Neuronal stem cell (in vitro differentiated cells): ENCODE measurements around the gene LPAR1.
"Not testable (repeated sequence)": the region's sequence is repeated elsewhere in the genome, so short reads cannot be mapped to it uniquely, and the experiment has no call there.

Experiments
- DNase-seq: peaks from one replicate; pipeline ENCODE4 v3.0.0-alpha.2; 2013; ENCODE audit warnings: low spot score
- H2AFZ ChIP-seq: one replicate; pipeline ENCODE4 v1.6.1; 2013; ENCODE audit warnings: mild to moderate bottlenecking, low read length, inconsistent platforms
- H2AK5ac ChIP-seq: 2 replicates; pipeline ENCODE4 v1.6.1; 2013; ENCODE audit warnings: low read depth, mild to moderate bottlenecking, inconsistent platforms, low read length, moderate library complexity, mixed read lengths
- H2BK120ac ChIP-seq: 2 replicates; pipeline ENCODE4 v1.6.1; 2013; ENCODE audit warnings: low read depth, mild to moderate bottlenecking, inconsistent platforms, low read length, moderate library complexity, mixed read lengths
- H2BK12ac ChIP-seq: one replicate; pipeline ENCODE4 v1.6.1; 2013; ENCODE audit warnings: low read length, inconsistent platforms
- H2BK15ac ChIP-seq: 2 replicates; pipeline ENCODE4 v1.6.1; 2013; ENCODE audit warnings: mild to moderate bottlenecking, low read length, inconsistent platforms, mixed read lengths
- H2BK5ac ChIP-seq: one replicate; pipeline ENCODE4 v1.6.1; 2013; ENCODE audit warnings: inconsistent platforms, mild to moderate bottlenecking, low read length, moderate library complexity
- H3K14ac ChIP-seq: one replicate; pipeline ENCODE4 v1.6.1; 2013; ENCODE audit warnings: low read length, inconsistent platforms
- H3K18ac ChIP-seq: 2 replicates; pipeline ENCODE4 v1.6.1; 2013; ENCODE audit warnings: low read length, inconsistent platforms
- H3K23ac ChIP-seq: 2 replicates; pipeline ENCODE4 v1.6.1; 2013; ENCODE audit warnings: low read depth, mild to moderate bottlenecking, mixed read lengths, low read length, inconsistent platforms; ENCODE audit not compliant: poor library complexity
- H3K27ac ChIP-seq: replicated peaks from 3 replicates; pipeline ENCODE4 v1.5.1; 2013; ENCODE audit warnings: low read length, inconsistent platforms
- H3K27me3 ChIP-seq, 3 experiments: 2 replicates each; pipeline ENCODE4 v1.6.1; 2013; ENCODE audit warnings: low read length in 3 of 3, mild to moderate bottlenecking in 2 of 3, inconsistent platforms in 1 of 3, low read depth in 1 of 3, mixed read lengths in 1 of 3, moderate library complexity in 1 of 3; ENCODE audit not compliant: control insufficient read depth in 3 of 3, insufficient read depth in 3 of 3
- H3K36me3 ChIP-seq, 2 donors: replicated peaks in 1 of 2; 2 replicates each; pipeline ENCODE4 v1.6.1; 2013; ENCODE audit warnings: low read length in 2 of 2; ENCODE audit not compliant: control insufficient read depth in 2 of 2, insufficient read depth in 2 of 2
- H3K4ac ChIP-seq: 2 replicates; pipeline ENCODE4 v1.6.1; 2013; ENCODE audit warnings: inconsistent platforms, mild to moderate bottlenecking, low read length, moderate library complexity
- H3K4me1 ChIP-seq, 2 donors: 1 replicate in 1 of 2; 2 replicates in 1 of 2; pipeline ENCODE4 v1.6.1; 2013; ENCODE audit warnings: low read length in 2 of 2, low read depth in 1 of 2; ENCODE audit not compliant: control insufficient read depth in 2 of 2, insufficient read depth in 1 of 2
- H3K4me2 ChIP-seq: one replicate; pipeline ENCODE4 v1.6.1; 2013; ENCODE audit warnings: mild to moderate bottlenecking, low read length, inconsistent platforms; ENCODE audit not compliant: insufficient read depth, poor library complexity, severe bottlenecking
- H3K4me3 ChIP-seq, 2 donors: 2 replicates each; pipeline ENCODE4 v1.5.1; 2013; ENCODE audit warnings: low read length in 2 of 2, mild to moderate bottlenecking in 2 of 2, inconsistent platforms in 1 of 2, moderate library complexity in 1 of 2
- H3K79me1 ChIP-seq: one replicate; pipeline ENCODE4 v1.6.1; 2013; ENCODE audit warnings: low read depth, mild to moderate bottlenecking, inconsistent platforms, low read length, moderate library complexity
- H3K9ac ChIP-seq: one replicate; pipeline ENCODE4 v1.6.1; 2013; ENCODE audit warnings: mild to moderate bottlenecking, low read depth, low read length, inconsistent platforms; ENCODE audit not compliant: poor library complexity
- H3K9me3 ChIP-seq, 2 donors: replicated peaks in 1 of 2; 2 replicates each; pipeline versions ENCODE3 to v1.6.1; 2013; ENCODE audit warnings: low read length in 2 of 2, mild to moderate bottlenecking in 2 of 2, inconsistent platforms in 1 of 2, low read depth in 1 of 2, mixed read lengths in 1 of 2, moderate library complexity in 1 of 2; ENCODE audit not compliant: control insufficient read depth in 2 of 2, insufficient read depth in 1 of 2
- H4K8ac ChIP-seq: one replicate; pipeline ENCODE4 v1.6.1; 2013; ENCODE audit warnings: low read depth, mild to moderate bottlenecking, inconsistent platforms, low read length, moderate library complexity
- H4K91ac ChIP-seq: one replicate; pipeline ENCODE4 v1.6.1; 2013; ENCODE audit warnings: low read length, low read depth, mild to moderate bottlenecking, inconsistent platforms; ENCODE audit not compliant: poor library complexity
- WGBS, 2 donors: extraction: QIAGEN DNeasy Blood & Tissue Kit; methylation state at CpG; one replicate each; pipeline ENCODE4 v1.1.7; 2013; ENCODE audit warnings: missing lambda C conversion rate in 2 of 2, mixed read lengths in 1 of 2; ENCODE audit not compliant: insufficient read length in 2 of 2, insufficient replicate concordance in 1 of 2; ENCODE audit errors: extremely low coverage in 2 of 2; 5-methylcytosine and 5-hydroxymethylcytosine counted together

Gene LPAR1

GRCh38 chr9:111050819-111051218 is 12.5 kb upstream of the LPAR1 start:
- no peaks in the 10 kb centered on the region for H3K4me1 ChIP-seq
- no peaks in the 10 kb centered on the region for H3K36me3 ChIP-seq
- no peak overlapping the region for H3K27ac ChIP-seq

GRCh38 chr9:111047287-111047686 is 9.0 kb upstream of the LPAR1 start:
- not testable (repeated sequence) for H2BK120ac ChIP-seq

More at GRCh38 chr9:111050819-111051218, 12.5 kb upstream of the LPAR1 start:
- H3K27me3 ChIP-seq: no peaks in the 10 kb centered on the region
- no peaks in the 10 kb centered on the region for H3K79me1 ChIP-seq
- DNase-seq: no peak
- H2BK12ac ChIP-seq: no peak overlapping the region
- H3K4ac ChIP-seq: no peak overlapping the region
- no peak overlapping the region for H3K18ac ChIP-seq
- no peak overlapping the region for H3K23ac ChIP-seq
- H3K14ac ChIP-seq: no peak overlapping the region
- no peak overlapping the region for H2BK120ac ChIP-seq
- H2AFZ ChIP-seq: no peak overlapping the region
- H2BK5ac ChIP-seq: no peak overlapping the region
- no peak overlapping the region for H2AK5ac ChIP-seq
- no peak overlapping the region for H4K8ac ChIP-seq
- no peak overlapping the region for H2BK15ac ChIP-seq
- no peak overlapping the region for H4K91ac ChIP-seq
- H3K4me3 ChIP-seq: no peak overlapping the region
- no peak overlapping the region for H3K4me2 ChIP-seq
- H3K9ac ChIP-seq: no peak overlapping the region
- no peaks in the 10 kb centered on the region for H3K9me3 ChIP-seq

DNA sequence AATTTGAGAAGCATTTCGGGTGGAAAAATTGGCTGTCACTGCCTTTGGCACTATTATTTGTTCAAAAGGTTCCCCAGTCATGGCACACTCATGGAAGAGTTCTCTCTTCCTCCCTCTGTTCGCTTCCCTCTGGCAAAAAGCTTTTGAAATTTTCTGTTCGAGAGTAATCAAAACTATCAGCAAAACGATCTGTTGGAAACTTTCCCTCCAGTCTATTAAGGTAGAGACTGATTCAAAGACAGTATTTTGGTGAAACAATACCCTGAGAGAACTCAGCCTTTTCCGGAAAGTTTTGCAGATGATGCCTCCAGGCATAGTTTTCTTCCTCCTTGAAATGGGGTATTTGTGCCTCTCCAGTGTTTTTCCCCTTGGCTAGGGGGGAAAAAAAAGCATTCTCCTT is 3.6 kb upstream of the LPAR1 start:
- Histone ChIP-seq H3K36me3 (no peaks in the 10 kb centered on the region), H2AK5ac (no peak overlapping the region), H2BK120ac (no peak overlapping the region), H3K27ac (no peak overlapping the region), H4K91ac (no peak overlapping the region), H2BK12ac (no peak overlapping the region), H3K4ac (no peak overlapping the region), H3K4me3 (no peak overlapping the region), H4K8ac (no peak overlapping the region), H2BK15ac (no peak overlapping the region), H3K23ac (no peak overlapping the region), H3K27me3 (peaks cover 0 to 7% (median 4%) of the 10 kb centered on the region in 3 experiments), H3K9ac (no peak overlapping the region), H2BK5ac (no peak overlapping the region), H3K4me2 (no peak overlapping the region), H3K18ac (no peak overlapping the region), H3K14ac (no peak overlapping the region), H2AFZ (no peak overlapping the region), H3K79me1 (no peaks in the 10 kb centered on the region), H3K4me1 (peaks cover 0 to 6% of the 10 kb centered on the region in 2 donors), H3K9me3 (peaks cover 0 to 7% of the 10 kb centered on the region in 2 donors)
- WGBS, 2 donors: no CpG with 5 or more reads among the region's 5 CpGs
- no peak for DNase-seq

More at GRCh38 chr9:111047287-111047686, 9.0 kb upstream of the LPAR1 start:
- not testable (repeated sequence) for H3K27ac ChIP-seq, DNase-seq, H2BK12ac ChIP-seq, H3K23ac ChIP-seq, H4K8ac ChIP-seq, H2AFZ ChIP-seq, H3K27me3 ChIP-seq, H3K14ac ChIP-seq, H3K18ac ChIP-seq, H3K9ac ChIP-seq, H3K4me2 ChIP-seq, H3K36me3 ChIP-seq, H3K9me3 ChIP-seq, H3K4ac ChIP-seq, H2AK5ac ChIP-seq, H3K79me1 ChIP-seq, H2BK5ac ChIP-seq, H4K91ac ChIP-seq, H3K4me3 ChIP-seq, H3K4me1 ChIP-seq, H2BK15ac ChIP-seq
- no CpG with 5 or more reads among the region's 2 CpGs for WGBS, 2 donors

DNA sequence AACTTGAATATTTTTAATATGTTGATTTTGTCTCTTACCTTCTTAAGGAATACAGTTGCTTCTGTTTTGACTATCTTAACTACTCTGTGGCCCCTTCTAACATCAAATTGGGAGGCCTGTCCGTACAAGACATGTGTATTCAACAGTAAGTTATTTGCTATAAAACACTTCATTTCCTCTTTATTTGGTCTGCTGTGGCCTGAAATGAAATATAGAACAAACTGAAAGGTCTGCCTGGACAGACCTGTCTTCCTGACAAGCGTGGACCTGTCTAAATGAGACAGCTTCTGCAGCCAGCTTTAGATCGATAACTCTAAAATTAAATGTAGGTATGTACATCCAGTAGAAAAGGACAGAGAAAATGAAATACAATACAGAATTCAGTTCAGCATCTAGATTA is 2.2 kb upstream of the LPAR1 start:
- H2BK120ac ChIP-seq: no peak overlapping the region
- H2AFZ ChIP-seq: no peak overlapping the region
- H3K14ac ChIP-seq: no peak overlapping the region
- H4K8ac ChIP-seq: no peak overlapping the region
- H4K91ac ChIP-seq: no peak overlapping the region
- H3K4me3 ChIP-seq: no peak overlapping the region
- no peak overlapping the region for H3K9ac ChIP-seq
- no peak overlapping the region for H2BK15ac ChIP-seq
- H3K9me3 ChIP-seq: peaks cover 0 to 7% of the 10 kb centered on the region in 2 donors
- no peak overlapping the region for H3K4me2 ChIP-seq
- no peak overlapping the region for H2AK5ac ChIP-seq
- H3K4me1 ChIP-seq: peaks cover 6 to 10% of the 10 kb centered on the region in 2 donors
- no peaks in the 10 kb centered on the region for H3K79me1 ChIP-seq
- no peak overlapping the region for H3K27ac ChIP-seq
- H3K18ac ChIP-seq: no peak overlapping the region
- WGBS, 2 donors: no CpG with 5 or more reads among the region's 3 CpGs
- H3K36me3 ChIP-seq: no peaks in the 10 kb centered on the region
- H3K4ac ChIP-seq: no peak overlapping the region
- H3K23ac ChIP-seq: no peak overlapping the region
- peaks cover 0 to 7% (median 4%) of the 10 kb centered on the region in 3 experiments for H3K27me3 ChIP-seq
- H2BK5ac ChIP-seq: no peak overlapping the region
- DNase-seq: no peak
- H2BK12ac ChIP-seq: no peak overlapping the region
